Kidney glomerular epithelial cell (primary cell): ENCODE results near the gene RALB.
"Not testable (repeated sequence)": the region's sequence is repeated elsewhere in the genome, so short reads cannot be mapped to it uniquely, and the experiment has no call there.

Source experiments
- DNase-seq: peaks from one replicate; lab custom pipeline; 2025; lab: John Stamatoyannopoulos, UW

RALB gene

DNA sequence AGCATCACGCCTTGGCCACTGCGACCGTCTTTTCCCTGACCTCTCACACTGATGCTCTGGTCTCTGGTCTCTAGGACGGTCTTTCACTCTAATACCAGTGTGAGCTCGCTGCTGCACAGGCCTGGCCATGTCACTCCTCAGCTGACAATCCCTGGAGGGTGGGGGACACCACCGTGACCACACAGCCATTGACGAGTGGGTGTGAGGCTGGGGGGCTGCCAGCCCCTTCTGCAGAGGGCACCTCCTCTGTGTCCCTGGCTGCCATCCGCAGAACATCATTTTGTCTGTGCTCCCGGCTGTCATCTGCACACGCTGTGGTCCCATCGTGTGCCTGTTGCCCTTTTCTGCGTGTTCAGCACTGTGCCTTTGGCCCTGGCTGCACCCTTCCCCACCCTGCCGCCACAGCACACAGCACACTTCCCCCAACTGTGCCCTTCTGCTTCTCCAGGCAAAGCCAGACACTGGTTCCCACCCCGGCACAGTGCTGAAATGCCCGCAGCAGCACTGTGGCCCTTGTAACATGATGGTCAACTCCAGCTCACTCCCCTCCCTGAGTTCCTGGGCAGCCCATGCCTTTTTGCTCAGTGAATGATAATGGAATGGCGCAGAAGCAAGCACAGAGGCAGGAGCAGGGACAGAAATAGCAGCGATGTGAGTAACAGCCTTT lies 62.8 kb downstream of the RALB start:
- no peak for DNase-seq

DNA sequence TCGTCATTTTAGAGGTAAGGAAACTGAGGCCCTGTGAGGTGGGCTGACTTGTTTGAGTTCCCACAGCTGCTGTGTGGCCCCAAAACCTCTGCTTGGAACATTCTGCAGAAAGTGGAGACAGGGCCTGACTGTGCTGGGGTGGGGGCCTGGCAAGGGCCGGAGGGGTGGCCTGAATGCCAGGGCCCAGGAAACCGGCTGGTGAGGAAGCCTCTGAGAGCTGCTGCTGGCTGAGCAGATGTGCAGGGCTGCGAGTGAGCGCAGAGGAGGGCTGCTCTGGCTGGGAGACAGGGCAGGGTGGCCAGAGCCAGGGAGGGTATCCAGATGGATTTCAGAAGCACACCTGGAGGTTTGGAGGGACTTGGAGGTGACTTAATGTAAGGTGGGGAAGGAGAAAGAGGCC lies 63.4 kb downstream of the RALB start:
- no peak for DNase-seq

DNA sequence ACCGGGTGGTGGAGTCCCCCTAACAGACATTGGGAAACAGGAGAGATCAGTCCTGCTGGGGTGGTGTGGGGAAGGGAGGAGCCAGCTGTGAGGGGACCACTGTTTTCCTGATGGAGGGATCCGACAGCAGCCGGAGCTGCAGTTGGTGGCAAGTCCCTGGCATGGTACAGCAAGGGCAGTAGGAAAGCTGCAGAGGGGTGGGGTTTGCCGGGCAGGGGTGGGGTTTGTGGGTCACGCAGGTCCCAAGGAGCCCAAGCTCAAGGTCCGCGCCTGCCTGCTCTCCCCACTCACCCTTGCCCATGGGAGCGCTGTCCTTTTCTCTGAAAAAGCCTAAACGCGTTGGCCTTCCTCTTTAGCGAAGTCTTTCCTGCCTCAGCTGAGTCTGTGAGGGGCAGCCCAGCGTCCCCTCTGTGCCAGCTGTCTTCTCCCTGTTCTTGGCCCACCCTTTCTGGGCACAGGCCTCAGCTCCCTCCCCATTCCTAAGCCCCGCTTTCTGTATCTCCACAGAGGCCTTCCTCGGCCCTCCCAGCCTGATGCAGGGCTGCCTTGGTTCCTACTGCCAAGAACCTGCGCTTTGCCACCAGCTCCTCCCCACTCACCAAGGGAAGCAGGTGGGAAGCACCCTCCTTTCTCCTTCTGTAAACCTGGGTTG lies 64.0 kb downstream of the RALB start:
- DNase-seq, result no peak

DNA sequence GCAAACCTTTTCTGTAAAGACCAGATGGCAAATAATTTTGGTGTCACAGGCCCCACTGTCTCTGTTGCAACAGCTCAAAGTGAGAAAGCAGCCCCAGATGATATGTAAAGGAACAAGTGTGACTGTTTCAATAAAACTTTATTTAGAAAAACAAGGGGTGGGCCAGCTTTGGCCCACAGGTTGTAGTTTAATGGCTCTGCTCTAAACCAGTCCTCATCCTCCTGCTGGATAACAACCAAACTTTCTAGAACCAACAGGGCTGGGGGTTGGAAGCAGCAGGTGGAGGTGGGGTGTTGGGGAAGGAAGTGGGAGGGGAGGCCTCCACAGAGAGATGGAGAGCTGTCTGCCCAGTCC lies 64.5 kb downstream of the RALB start:
- DNase-seq, result no peak

DNA sequence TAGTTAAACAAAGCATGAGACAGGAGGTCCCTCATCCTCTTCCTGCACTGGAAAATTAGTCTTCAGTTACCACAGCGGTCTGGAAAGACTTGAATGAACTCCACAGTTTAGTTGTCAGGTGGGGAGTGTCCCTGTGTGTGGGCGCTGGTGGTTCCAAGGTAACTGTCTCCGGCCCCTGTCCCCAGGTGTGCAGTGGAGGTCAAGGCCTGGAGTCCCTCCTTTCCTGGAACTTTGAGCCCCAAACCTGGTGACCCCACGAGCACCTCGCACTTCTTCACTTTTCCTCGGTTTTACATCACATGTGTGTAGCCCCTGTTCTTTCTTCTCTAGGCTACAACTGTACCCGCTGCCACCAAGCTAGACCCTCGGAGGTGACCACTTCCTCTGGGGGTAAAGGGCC lies 65.3 kb downstream of the RALB start:
- no peak for DNase-seq

DNA sequence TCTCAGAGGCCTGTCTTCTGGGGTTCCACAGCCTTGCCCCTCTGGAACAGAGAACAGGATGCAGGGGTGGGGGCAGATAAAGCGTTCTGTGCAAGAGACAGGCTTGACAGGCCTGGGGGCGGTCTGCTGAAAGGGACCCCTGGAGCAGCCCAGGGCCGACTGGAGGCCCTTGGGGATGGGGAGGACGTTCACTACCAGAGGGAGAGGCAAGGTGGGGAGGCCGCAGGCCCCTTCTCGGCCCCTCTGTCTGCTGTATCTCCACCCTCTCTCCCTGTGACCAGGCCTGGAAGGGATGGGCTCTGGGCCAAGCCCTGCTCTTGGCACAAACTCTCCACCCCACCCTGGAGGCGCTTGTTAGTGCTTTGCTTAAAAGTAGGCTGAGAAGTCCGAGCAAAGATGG lies 66.0 kb downstream of the RALB start:
- no peak for DNase-seq

DNA sequence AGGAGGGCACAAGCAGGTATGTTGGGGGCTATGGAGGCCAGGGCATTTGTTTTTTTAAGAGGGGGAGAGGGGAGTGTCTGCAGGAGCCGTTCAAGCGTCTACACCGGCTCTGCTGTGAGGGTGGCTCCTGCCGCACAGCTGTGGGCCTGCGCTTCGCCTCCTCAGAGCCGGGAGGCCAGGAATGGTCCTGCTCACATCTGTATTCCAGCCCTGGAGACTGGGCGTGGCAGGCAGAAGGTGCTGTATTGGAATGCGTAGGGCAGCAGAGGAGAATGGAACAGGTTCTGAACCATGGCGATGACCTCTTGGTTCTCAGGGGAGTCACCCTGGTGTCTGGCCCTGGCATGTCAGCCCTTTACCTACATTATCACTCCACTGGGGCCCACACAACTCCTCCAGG lies 66.5 kb downstream of the RALB start:
- DNase-seq, result no peak

DNA sequence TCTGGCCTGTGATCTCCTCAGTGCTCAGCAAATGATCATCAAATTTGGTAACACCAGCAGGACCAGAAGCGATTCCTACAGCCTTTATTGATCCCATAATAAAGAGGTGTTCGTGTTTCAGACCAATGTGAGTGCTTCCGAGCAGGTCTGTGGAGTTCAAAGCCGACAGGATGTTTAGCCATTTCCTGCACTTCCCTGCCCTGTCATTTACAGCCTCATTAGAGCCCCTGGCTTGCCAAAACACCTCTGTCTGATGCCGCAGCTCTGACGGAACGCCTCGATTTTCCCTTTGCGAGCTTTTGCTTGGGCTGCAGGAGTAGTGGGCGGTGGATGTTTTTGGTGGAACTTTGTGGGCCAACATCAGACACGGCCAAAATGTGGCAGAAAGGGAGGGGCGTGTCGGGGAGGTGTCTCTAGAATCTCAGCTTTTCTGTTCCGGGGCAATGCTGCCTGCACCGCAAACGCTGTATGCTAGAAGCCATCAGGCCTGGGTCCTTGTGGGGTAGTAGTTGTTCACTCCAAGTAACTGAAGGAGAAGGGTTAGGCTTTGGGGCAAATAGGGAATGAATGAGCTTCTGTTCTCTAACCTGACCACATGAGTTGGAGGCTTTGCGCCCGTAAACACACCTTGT lies 67.2 kb downstream of the RALB start:
- no peak for DNase-seq

DNA sequence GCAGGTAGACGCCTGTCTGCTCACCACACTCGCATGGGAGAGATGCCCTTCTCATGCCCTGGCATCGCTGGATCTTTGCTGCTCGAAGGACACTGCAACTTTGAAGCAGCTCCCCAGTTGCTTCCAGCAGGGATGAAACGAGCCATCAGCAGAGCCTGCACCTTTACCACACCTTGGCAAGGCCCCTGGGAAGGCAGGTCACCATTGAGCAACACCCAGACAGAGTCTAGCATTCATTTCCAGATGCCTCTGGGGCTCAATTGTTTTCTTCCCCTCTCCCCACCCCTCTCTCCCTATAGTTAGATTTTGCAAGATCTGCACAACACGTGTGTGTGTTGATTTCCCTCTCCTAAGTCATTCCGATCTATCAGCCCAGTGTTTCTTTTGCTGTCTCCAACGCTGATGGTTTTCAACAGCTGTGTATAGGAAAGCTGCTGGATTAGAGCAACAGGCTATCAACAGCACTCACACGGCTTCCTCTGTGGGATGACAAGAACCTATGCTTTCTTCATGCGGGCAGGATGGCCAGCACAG lies 67.7 kb downstream of the RALB start:
- DNase-seq, result no peak

DNA sequence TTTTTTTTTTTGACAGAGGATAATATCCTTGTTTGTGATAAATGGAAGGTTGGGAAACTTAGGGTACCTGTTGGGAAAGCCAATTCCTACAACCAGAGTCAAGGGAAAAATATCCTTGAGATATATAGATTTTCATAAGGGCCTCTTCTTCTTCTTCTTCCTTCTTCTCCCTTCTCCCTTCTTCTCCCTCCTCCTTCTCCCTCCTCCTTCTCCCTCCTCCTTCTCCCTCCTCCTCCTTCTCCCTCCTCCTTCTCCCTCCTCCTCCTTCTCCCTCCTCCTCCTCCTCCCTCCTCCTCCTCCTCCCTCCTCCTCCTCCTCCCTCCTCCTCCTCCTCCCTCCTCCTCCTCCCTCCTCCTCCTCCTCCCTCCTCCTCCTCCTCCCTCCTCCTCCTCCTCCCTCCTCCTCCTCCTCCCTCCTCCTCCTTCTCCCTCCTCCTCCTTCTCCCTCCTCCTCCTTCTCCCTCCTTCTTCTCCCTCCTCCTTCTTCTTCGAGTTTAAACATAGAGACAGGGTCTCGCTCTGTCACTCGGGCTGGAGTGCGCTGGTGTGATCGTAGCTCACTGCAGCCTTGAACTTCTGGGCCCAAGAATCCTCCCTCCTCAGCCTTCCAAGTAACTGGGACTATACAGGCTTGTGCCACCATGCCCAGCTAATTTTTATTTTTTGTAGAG lies 68.4 kb downstream of the RALB start:
- not testable (repeated sequence) for DNase-seq

DNA sequence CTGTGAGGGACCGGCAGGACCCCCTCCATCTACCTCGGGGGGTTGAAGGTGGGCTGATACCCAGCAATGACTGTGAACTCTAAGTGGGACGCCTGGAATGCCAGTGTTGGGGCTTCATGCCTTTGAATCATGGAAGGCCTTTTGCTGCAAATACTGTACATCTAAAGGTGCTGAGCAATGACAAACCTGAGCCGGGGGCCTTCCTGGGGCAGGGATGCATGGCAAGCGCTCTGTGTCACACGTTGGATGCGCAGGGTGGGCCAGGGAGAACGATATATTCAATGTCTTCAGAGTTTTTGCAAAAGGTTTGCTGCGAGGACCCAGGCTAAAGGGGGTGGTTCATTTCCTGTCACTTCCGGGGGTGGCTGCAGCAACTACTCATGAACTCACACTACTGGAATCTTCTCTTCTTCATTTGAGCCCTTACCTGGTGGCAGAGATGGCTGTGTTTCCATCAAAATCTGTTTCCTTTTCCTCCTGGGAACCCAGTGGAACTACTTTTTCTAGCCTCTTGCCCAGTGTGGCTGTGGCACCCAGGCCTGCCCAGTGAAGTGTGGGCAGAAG lies 69.2 kb downstream of the RALB start:
- DNase-seq, result no peak

DNA sequence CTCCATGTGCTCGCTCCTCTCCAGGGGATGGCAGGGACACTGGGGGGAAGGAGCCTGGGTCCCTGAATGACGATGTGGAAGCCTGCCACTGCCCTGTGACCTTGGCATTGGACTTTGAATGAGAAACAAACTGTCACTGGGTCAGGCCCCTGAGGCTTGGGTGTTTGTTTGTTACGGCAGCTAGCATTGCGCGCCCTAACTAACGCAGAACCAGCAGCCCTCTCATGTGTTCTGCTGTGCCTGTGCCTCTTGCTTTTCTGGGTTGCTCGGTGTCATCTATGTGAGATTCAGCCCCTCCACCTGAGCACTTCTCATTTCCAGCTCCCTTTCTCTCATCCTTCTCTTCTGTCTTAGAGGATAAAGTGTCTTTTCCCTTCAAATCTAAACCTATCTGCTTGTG lies 69.7 kb downstream of the RALB start:
- no peak for DNase-seq

DNA sequence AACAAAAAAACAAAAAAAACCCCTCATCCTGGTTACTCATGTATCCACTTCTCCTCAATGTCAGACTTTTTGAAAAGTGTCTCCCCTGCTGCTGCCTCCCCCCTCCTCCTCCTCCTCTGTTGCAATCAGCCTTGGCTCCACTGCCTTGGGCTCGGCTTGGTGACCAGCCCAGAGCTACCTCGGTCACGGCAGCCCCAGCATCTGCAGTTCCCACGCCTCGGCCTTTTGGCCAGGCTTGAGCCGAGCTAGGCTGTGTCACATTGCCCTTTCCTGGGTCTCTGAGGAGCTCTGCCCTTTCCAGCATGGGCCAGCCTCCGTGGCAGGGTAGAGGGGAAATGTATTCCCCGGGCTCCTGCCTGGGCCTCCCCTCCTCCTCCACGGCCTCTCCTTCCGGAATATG lies 70.6 kb downstream of the RALB start:
- no peak for DNase-seq

DNA sequence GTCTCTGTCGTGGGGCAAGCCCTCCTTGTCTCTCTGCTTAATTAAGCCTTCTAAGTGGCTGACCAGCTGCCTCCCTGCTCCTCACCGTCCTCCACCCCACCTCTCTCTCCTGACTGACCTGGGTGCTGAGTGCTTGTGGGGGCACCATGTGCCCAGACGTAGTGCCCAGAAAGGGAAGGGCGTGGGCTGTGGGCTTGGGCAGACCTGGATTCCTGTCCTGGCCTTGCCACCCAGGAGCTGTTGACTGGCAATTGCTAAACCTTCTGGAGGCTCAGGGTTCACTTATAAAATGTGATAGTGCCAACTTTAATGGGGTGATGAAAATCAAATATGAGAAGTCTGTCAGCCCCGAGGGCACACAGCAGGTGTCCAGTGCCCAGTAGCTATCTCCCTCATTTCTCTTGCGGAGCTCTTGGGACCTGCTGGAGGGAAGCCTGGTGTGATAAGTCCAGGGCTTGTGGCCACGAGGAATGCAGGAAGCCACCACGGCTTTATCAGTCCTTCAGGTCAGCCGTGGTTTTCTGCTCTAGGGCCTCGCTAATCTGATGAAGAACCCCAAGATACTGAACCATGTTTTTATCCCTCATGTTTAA lies 71.3 kb downstream of the RALB start:
- no peak for DNase-seq

DNA sequence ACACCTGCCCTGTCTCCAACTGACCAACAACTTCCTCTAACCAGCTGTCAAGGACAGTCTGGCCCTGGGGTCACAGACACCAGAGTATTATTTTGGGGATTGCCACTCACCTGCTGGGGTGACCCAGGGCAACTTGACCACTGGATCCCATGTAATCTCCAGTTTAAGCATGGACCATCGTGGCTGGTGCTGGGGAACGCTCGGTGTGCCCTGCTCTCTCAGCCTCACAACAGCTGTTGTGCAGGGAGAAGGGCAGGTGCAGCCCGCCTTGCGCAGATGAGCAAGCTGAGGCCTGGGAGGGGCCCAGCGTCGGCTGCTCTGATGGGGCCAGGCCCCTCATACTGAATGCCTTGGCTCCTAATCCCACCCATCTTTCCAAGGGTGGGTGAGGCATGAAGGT lies 72.3 kb downstream of the RALB start:
- no peak for DNase-seq

DNA sequence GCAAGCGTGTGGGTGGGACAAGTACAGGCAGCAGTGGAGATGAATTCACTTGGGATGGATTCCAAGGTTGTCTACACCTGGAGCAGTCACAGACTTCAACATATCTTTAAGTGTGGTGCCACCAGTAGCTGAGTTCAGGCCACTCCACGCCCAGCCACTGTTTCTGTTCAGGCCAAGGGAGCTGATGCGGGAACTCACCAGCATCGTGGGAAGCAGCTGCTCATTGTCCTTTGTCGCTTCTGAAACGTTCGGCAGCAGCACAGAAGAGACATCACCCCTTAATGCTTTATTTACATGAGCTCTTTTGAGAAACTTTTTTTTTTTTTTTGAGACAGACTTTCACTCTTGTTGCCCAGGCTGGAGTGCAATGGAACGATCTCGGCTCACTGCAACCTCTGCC lies 73.4 kb downstream of the RALB start:
- DNase-seq, result no peak

DNA sequence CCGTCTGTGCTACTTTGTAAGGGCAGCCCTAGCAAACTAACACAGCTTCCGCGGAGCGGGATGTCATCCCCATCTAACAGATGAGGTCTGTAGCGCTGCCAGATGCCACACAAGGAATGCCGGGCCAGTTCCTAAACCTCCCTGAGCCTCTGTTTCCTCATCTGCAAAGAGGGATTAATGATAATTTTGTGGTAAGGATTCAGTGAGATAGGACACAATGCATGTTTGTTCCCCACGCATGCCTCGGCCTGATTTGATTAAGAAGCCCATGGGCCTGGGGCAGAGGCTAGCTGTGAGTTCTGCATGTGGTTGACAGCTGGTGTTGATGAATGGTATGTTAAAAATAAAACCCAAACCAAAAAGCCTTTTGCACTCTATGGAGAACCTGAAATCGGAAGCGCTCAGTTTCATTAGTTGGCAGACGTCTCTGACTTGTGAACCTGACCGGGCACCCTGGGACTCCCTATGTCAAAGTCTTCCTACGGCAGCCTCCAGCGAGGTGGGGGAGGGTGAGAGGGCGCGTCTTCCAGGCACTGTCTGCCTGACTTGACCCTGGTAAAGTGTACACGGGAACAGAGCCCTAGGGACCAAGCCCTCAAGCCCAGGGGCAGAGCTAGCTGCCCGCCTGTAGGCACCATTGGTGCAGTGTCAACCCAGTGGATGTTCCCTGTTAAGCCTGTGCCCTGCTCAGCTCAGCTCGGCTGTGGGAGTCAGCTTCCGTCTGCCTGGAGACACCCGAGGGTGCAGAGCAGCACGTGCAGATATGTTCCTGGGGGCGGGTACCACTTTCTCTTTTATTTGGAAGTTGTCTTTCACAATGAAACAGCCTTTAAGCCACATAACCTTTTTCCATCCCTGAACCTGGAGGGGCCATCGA lies 78.5 kb downstream of the RALB start:
- no peak for DNase-seq

DNA sequence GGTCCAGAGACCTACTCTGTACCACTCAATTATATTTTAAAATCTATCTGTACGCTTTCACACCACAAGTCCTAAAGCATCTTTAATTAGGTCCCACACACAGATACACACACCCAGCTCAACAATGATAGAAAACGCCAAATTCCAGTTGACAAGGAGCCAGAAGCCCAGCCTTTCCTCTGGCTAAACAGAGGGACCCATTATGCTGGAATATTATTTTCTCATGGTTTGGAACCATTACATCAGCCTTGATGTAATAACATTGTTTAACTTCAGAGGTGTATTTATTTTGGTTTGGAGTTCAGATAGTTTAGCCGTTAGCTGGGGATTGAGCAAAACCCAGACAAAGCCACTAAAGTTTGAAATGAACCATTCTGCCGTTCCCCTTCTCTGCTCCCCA lies 79.3 kb downstream of the RALB start:
- no peak for DNase-seq

DNA sequence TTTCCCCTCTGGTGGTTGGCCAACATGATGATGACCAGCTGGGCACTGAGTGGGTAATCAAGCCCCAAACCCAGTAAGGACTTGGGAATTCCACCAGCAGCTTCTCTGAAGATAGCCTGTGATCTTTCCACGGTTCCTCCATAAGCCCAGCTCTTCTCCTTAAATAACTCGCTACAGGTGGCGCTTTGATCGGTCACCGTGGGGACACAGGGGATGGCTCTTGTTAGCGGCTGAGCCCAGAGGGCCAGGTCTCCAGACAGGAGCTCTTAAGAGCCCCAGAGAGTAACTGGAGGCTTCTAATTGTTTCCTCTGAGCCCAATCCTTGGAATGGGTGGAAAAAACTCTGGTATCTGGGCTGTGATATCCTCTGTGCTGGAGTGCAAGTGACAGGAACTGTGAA lies 79.7 kb downstream of the RALB start:
- DNase-seq, result no peak

DNA sequence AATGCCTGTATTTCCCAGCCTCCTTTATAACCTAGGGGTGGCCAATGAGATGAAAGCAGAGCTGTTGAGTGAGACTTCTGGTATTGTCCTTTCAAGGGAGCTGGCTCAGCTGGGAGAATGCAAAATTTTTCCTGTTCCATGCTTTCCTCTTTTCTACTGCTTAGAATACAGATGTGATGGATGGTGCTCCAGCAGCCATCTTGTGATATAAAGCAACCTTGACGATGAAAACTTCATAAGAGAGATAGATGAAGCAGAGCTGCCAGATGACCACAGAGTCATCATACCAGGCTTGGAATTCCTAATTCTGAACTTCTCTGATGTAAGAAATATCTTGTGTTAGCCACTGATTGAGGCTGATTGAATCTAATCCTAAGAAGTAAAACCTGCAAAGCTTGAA lies 81.4 kb downstream of the RALB start:
- DNase-seq, result no peak

DNA sequence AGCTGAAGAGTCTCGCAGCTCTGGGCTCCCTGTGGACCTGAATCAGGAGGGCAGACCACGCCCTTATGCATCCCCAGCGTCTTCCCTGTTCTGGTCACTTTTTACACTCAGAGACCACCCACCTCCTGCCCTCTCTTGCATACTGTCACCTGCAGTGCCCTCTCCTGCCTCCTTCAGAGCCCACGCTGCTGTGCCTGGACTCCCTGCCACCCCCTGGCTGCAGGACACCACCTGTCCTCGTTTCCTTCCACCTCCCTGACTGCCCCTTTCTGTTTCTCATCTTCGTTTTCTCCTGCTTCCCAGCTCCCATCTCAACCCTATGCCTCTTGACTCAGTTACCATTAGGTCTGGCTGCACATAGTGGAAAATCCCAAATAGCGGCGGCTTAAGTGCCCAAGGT lies 84.1 kb downstream of the RALB start:
- no peak for DNase-seq
